Mesenchymal stem cell (in vitro differentiated cells and primary cell): ENCODE data around the gene NID1.
A peak's percentile ranks its signal among the peaks of the same experiment; 100 is the strongest.

ENCODE experiments used
- DNase-seq: peaks from one replicate; pipeline ENCODE4 v3.0.0-alpha.2; 2013
- H2AFZ ChIP-seq: one replicate; pipeline ENCODE4 v1.6.1; 2013; ENCODE audit warnings: low read depth, mild to moderate bottlenecking, control low read depth, inconsistent platforms, low read length, moderate library complexity
- H2AK5ac ChIP-seq: 2 replicates; pipeline ENCODE4 v1.6.1; 2013; ENCODE audit warnings: low read length, moderate library complexity, mild to moderate bottlenecking, inconsistent platforms; ENCODE audit not compliant: severe bottlenecking
- H2BK120ac ChIP-seq: one replicate; pipeline ENCODE4 v1.6.1; 2013; ENCODE audit warnings: low read depth, mild to moderate bottlenecking, inconsistent platforms, low read length, moderate library complexity
- H2BK12ac ChIP-seq, 2 experiments: one replicate each; pipeline ENCODE4 v1.6.1; 2013; ENCODE audit warnings: inconsistent platforms in 2 of 2, low read length in 2 of 2, mild to moderate bottlenecking in 2 of 2, moderate library complexity in 2 of 2, control low read depth in 1 of 2
- H2BK15ac ChIP-seq: one replicate; pipeline ENCODE4 v1.6.1; 2013; ENCODE audit warnings: mild to moderate bottlenecking, low read depth, inconsistent platforms; ENCODE audit not compliant: poor library complexity, severe bottlenecking
- H2BK5ac ChIP-seq: 2 replicates; pipeline ENCODE4 v1.6.1; 2013; ENCODE audit warnings: low read depth, mild to moderate bottlenecking, low read length, control low read depth, inconsistent platforms; ENCODE audit not compliant: poor library complexity, severe bottlenecking
- H3K14ac ChIP-seq, 2 experiments: one replicate each; pipeline ENCODE4 v1.6.1; 2013; ENCODE audit warnings: inconsistent platforms in 2 of 2, low read length in 2 of 2, control low read depth in 1 of 2, mild to moderate bottlenecking in 1 of 2, moderate library complexity in 1 of 2
- H3K18ac ChIP-seq, 2 experiments: one replicate each; pipeline ENCODE4 v1.6.1; 2013; ENCODE audit warnings: inconsistent platforms in 2 of 2, low read length in 2 of 2, control low read depth in 1 of 2, low read depth in 1 of 2, mild to moderate bottlenecking in 1 of 2
- H3K23ac ChIP-seq, 2 experiments: one replicate each; pipeline ENCODE4 v1.6.1; 2013; ENCODE audit warnings: inconsistent platforms in 2 of 2, low read length in 2 of 2, mild to moderate bottlenecking in 2 of 2, moderate library complexity in 2 of 2, control low read depth in 1 of 2
- H3K27ac ChIP-seq: 2 replicates; pipeline ENCODE4 v1.5.1; 2013; ENCODE audit warnings: mild to moderate bottlenecking, moderate library complexity, low read length, control low read depth, inconsistent platforms; ENCODE audit not compliant: poor library complexity, severe bottlenecking
- H3K27me3 ChIP-seq, 2 experiments: 2 replicates each; pipeline versions ENCODE4 v1.6.1 to v1.7.0; 2013; ENCODE audit warnings: low read length in 2 of 2, mild to moderate bottlenecking in 2 of 2, moderate library complexity in 2 of 2, control low read depth in 1 of 2, inconsistent platforms in 1 of 2; ENCODE audit not compliant: control insufficient read depth in 1 of 2, insufficient read depth in 1 of 2
- H3K36me3 ChIP-seq, 2 experiments: 2 replicates each; pipeline versions ENCODE4 v1.6.1 to v1.7.0; 2013; ENCODE audit warnings: low read length in 2 of 2, control low read depth in 1 of 2, inconsistent platforms in 1 of 2, low read depth in 1 of 2, mild to moderate bottlenecking in 1 of 2; ENCODE audit not compliant: insufficient read depth in 2 of 2, control insufficient read depth in 1 of 2
- H3K4ac ChIP-seq, 2 experiments: one replicate each; pipeline ENCODE4 v1.6.1; 2013; ENCODE audit warnings: inconsistent platforms in 2 of 2, low read length in 2 of 2, mild to moderate bottlenecking in 2 of 2, moderate library complexity in 2 of 2, control low read depth in 1 of 2, low read depth in 1 of 2
- H3K4me1 ChIP-seq: 2 replicates; pipeline ENCODE4 v1.6.1; 2013; ENCODE audit warnings: low read depth, low read length, control low read depth; ENCODE audit not compliant: control insufficient read depth, insufficient read depth
- H3K4me2 ChIP-seq: 2 replicates; pipeline ENCODE4 v1.6.1; 2013; ENCODE audit warnings: low read length, mild to moderate bottlenecking, inconsistent platforms; ENCODE audit not compliant: poor library complexity, severe bottlenecking
- H3K4me3 ChIP-seq, 2 experiments: 2 replicates each; pipeline versions ENCODE4 v1.5.1 to v1.7.0; 2013; ENCODE audit warnings: low read length in 2 of 2, mild to moderate bottlenecking in 2 of 2, control low read depth in 1 of 2, low read depth in 1 of 2; ENCODE audit not compliant: insufficient read depth in 1 of 2
- H3K79me1 ChIP-seq: replicated peaks from 2 replicates; pipeline ENCODE4 v1.6.1; 2013; ENCODE audit warnings: mild to moderate bottlenecking, control low read depth, low read length, inconsistent platforms; ENCODE audit not compliant: poor library complexity, severe bottlenecking
- H3K9ac ChIP-seq: 2 replicates; pipeline ENCODE4 v1.7.0; 2013; ENCODE audit warnings: mild to moderate bottlenecking, low read length, moderate library complexity
- H3K9me3 ChIP-seq: 2 replicates; pipeline ENCODE4 v1.7.0; 2013; ENCODE audit warnings: mild to moderate bottlenecking, low read length; ENCODE audit not compliant: control insufficient read depth
- H4K8ac ChIP-seq: one replicate; pipeline ENCODE4 v1.6.1; 2013; ENCODE audit warnings: inconsistent platforms, mild to moderate bottlenecking, low read length, moderate library complexity
- H4K91ac ChIP-seq: one replicate; pipeline ENCODE4 v1.6.1; 2013; ENCODE audit warnings: mild to moderate bottlenecking, low read length, inconsistent platforms
- WGBS: methylation state at CpG from one replicate; pipeline ENCODE4 v1.1.7; 2013; ENCODE audit warnings: mixed read lengths; 5-methylcytosine and 5-hydroxymethylcytosine counted together

The NID1 gene

DNA sequence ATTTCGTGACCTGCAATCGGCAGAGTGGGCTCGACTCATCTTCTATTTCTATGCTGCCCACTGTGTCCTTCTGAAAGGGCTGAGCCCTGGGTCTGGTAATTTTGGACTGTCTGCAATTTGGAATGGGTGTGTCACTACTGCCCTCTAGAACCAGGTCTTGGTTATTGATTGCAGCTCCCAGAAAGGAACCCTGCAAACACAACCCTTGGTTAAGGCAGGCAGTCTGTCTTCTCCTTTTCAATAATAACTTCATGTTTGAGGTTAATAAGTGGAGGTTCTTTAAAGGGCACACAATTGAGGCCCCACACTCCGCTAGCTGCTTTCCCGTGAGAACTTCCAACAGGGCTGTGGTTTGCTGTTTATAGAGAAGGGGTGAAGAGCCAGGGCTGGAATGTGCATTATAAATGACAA lies 118.3 kb downstream of the NID1 start:
- 60% methylated on average over 5 of the region's 5 CpGs for WGBS
- H3K27ac ChIP-seq = no peak overlapping the region
- no peak overlapping the region for H2AFZ ChIP-seq
- H3K36me3 ChIP-seq = no peaks in the 10 kb centered on the region
- no peaks in the 10 kb centered on the region for H3K9me3 ChIP-seq
- no peak overlapping the region for H2BK5ac ChIP-seq
- no peaks in the 10 kb centered on the region for H3K79me1 ChIP-seq
- peaks cover 10% of the 10 kb centered on the region for H3K4me1 ChIP-seq
- H3K4ac ChIP-seq = no peak overlapping the region
- no peak overlapping the region for H3K9ac ChIP-seq
- H4K8ac ChIP-seq = no peak overlapping the region
- H3K23ac ChIP-seq = no peak overlapping the region
- DNase-seq = peak; percentile 96
- H4K91ac ChIP-seq = no peak overlapping the region
- no peak overlapping the region for H3K4me2 ChIP-seq
- H2AK5ac ChIP-seq = no peak overlapping the region
- H2BK120ac ChIP-seq = no peak overlapping the region
- H3K14ac ChIP-seq = no peak overlapping the region
- H2BK15ac ChIP-seq = no peak overlapping the region
- peak overlapping the region in 1 of 2 experiments; percentile 7 for H2BK12ac ChIP-seq
- H3K27me3 ChIP-seq = no peaks in the 10 kb centered on the region
- no peak overlapping the region for H3K18ac ChIP-seq
- H3K4me3 ChIP-seq = no peak overlapping the region

DNA sequence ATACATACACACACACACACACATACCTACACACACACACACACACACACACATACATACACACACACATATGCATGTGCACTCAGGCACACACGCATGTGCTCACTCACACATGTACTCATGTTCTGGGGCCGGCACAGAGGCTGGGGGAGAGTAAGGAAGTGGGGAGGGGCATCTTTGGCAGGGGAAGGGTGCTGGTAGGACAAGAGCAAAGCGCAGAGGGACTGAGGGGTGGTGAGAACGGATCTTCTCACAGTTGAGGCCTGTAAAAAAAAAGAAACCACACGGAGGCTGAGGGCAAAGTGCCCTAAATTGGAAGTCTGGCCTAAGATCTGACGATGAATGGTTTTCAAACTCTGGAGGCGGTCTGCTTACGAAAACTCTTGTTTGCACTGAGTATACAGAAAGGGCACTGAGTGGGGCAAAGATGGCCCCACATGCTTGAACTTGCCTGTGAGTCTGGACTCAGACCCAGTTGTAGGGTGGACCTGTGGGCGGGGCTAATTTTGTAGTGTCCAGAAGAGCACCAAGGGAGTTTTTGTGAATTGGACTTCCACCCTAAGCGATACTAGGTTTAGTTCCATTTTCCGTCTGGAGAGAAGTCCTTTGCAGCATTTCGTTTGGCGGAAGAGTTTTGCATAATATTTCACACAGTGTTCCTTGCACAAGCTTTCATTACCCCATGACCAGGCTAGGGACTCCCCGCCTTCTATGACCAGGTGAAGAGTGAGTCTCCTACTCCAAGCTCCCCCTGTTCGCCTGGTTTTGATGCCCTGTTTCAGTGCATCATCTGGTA lies 118.9 kb downstream of the NID1 start:
- Histone ChIP-seq H3K4ac (no peak overlapping the region), H2BK12ac (peak overlapping the region; percentile 59 to 73), H3K27me3 (no peaks in the 10 kb centered on the region), H3K27ac (no peak overlapping the region), H3K9me3 (no peaks in the 10 kb centered on the region), H3K9ac (no peak overlapping the region), H2AK5ac (no peak overlapping the region), H3K23ac (no peak overlapping the region), H2AFZ (no peak overlapping the region), H3K79me1 (no peaks in the 10 kb centered on the region), H3K4me1 (peaks cover 10% of the 10 kb centered on the region), H2BK15ac (no peak overlapping the region), H3K4me3 (no peak overlapping the region), H4K91ac (no peak overlapping the region), H3K36me3 (no peaks in the 10 kb centered on the region), H2BK5ac (no peak overlapping the region), H3K14ac (no peak overlapping the region), H3K4me2 (no peak overlapping the region), H2BK120ac (no peak overlapping the region), H4K8ac (no peak overlapping the region), H3K18ac (peak overlapping the region in 1 of 2 experiments; percentile 91)
- WGBS = 97% methylated on average over 15 of the region's 15 CpGs
- no peak for DNase-seq

DNA sequence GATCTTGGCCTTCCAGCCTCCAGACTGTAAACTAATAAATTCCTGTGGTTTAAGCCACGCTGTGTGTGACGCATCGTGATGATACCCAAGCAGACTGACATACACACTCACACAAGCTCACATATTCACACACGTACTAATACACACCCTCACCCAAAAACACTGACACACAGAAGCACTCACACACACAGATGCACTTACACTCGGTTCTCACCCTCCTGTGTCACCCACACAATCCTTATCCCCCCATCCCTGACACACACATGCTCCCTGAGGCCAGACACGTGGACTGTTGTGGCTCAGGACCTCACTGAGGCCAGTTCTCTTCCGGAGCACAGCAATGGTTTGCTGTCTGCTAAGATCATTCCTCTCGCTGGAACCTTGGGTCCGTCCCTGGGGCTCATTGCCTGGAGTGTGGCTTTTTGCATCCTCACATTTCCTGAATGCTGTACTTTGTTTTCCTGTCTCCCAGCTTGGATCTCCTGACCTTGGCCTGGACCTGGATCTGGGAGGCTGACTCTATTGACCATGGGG lies 121.2 kb downstream of the NID1 start:
- Histone ChIP-seq H3K36me3 (no peaks in the 10 kb centered on the region), H3K4ac (peak overlapping the region in 1 of 2 experiments; percentile 44), H4K91ac (peak overlapping the region; percentile 66), H2BK120ac (no peak overlapping the region), H3K4me2 (no peak overlapping the region), H2AFZ (peak overlapping the region; percentile 54), H2BK12ac (peak overlapping the region; percentile 95 to 98), H2BK5ac (no peak overlapping the region), H3K9me3 (no peaks in the 10 kb centered on the region), H2BK15ac (no peak overlapping the region), H3K18ac (peak overlapping the region; percentile 71 to 76), H3K27ac (no peak overlapping the region), H3K79me1 (no peaks in the 10 kb centered on the region), H3K27me3 (no peaks in the 10 kb centered on the region), H3K14ac (peak overlapping the region in 1 of 2 experiments; percentile 74), H3K4me3 (no peak overlapping the region), H3K23ac (no peak overlapping the region), H3K4me1 (peaks cover 10% of the 10 kb centered on the region), H3K9ac (no peak overlapping the region), H2AK5ac (peak overlapping the region; percentile 41), H4K8ac (peak overlapping the region; percentile 93)
- WGBS = 4% methylated on average over 9 of the region's 9 CpGs
- peak; percentile 98 for DNase-seq

DNA sequence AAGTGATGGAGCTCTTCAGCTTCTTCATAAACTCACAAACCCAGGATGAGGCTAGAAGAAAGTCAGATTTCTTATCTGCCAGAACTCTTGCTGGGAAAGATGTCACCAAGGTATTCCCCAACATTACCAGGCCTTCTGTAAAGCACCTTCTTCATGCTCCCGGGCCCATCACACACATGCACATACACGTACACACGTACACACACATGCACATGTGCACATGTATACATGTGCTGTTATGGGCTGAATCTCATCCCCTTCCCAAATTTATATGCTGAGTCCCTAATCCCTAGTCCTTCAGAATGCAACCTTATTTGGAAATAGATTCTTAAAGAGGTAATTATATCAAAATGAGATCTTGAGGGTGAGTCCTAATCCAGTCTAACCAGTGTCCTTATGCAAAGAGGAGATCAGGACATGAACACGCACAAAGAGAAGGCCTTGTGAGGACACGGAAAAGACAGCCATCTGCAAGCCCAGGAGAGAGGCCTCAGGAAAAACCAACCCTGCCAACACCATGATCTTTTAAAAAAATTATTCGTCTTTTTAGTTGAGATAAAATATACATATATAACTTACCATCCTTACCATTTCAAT lies 121.8 kb downstream of the NID1 start:
- Histone ChIP-seq H3K4me3 (no peak overlapping the region), H3K27ac (no peak overlapping the region), H3K36me3 (no peaks in the 10 kb centered on the region), H2BK12ac (peak overlapping the region; percentile 55 to 98), H3K9ac (no peak overlapping the region), H2BK5ac (no peak overlapping the region), H3K4me2 (no peak overlapping the region), H3K18ac (peak overlapping the region; percentile 49 to 84), H3K27me3 (no peaks in the 10 kb centered on the region), H3K4me1 (peaks cover 10% of the 10 kb centered on the region), H3K14ac (peak overlapping the region in 1 of 2 experiments; percentile 79), H2AK5ac (no peak overlapping the region), H3K23ac (no peak overlapping the region), H4K8ac (peak overlapping the region; percentile 32), H3K79me1 (no peaks in the 10 kb centered on the region), H3K4ac (peak overlapping the region in 1 of 2 experiments; percentile 24), H2BK15ac (no peak overlapping the region), H2AFZ (no peak overlapping the region), H4K91ac (no peak overlapping the region), H3K9me3 (no peaks in the 10 kb centered on the region), H2BK120ac (no peak overlapping the region)
- 77% methylated on average over 5 of the region's 6 CpGs for WGBS
- DNase-seq = no peak
